T-helper 2 cell treated with Interferon-gamma antibody and Interleukin-4, amounts not matched to agents 100 ng/mL and 5 ng/mL, for 36 hours (primary cell): Measurements from ENCODE around the gene STOML2. TPM values are rescaled to one million over a fixed set of nuclear protein-coding genes. Genes with fewer than 3 reads are reported as not detected.
"Not testable (repeated sequence)": the region's sequence is repeated elsewhere in the genome, so short reads cannot be mapped to it uniquely, and the experiment has no call there.

Experiments used
- intact Hi-C: fragments of 100-400 bp; cut with micrococcal nuclease; formaldehyde crosslinking; loops from one replicate; pipeline ENCODE4 v1.15.1; 2023
- total RNA-seq: library from RNA; stranded (reverse); gene quantifications from 2 replicates; pipeline ENCODE4 v1.2.3, GENCODE V29; 2022

Gene STOML2
- 139 and 143 TPM in 2 replicates for total RNA-seq

GRCh38 chr9:35102769-35103659, at the start of gene STOML2:
Gene STOML2, minus strand, starts transcription at chr9:35103131. Its CDS starts 37 bp downstream, at chr9:35103094.
- intact Hi-C loops, result loop anchor here (1.0 kb wide), 3 partner anchors 8 to 23 kb away; no protein-coding TSS in a partner anchor

GRCh38 chr9:35147941-35148563, 45.1 kb upstream of the STOML2 start:
- intact Hi-C loops, result not testable (repeated sequence)

GRCh38 chr9:35142037-35142436, 39.1 kb upstream of the STOML2 start:
- intact Hi-C loops, result no loop called here

- intact Hi-C loops, result no loop called here
Measured at GRCh38 chr9:35140093-35140492, 37.2 kb upstream of the STOML2 start.

- intact Hi-C loops, result no loop called here
Measured at GRCh38 chr9:35136866-35137265, 33.9 kb upstream of the STOML2 start.

GRCh38 chr9:35135988-35136387, 33.1 kb upstream of the STOML2 start:
- intact Hi-C loops, result no loop called here

GRCh38 chr9:35134920-35135319, 32.0 kb upstream of the STOML2 start:
- intact Hi-C loops, result no loop called here

GRCh38 chr9:35116898-35117551, 14.1 kb upstream of the STOML2 start:
- intact Hi-C loops, result loop anchor here (1.0 to 5.0 kb wide), 14 partner anchors 14 to 630 kb away; partner anchors contain the start of genes CCDC107, DNAJB5, GBA2 and PIGO

- intact Hi-C loops, result loop anchor here (1.0 to 5.0 kb wide), 14 partner anchors 13 to 631 kb away; partner anchors contain the start of genes CCDC107, DNAJB5, GBA2 and PIGO
Measured at GRCh38 chr9:35116539-35116897, 13.6 kb upstream of the STOML2 start.

- intact Hi-C loops, result loop anchor here (1.0 to 5.0 kb wide), 16 partner anchors 13 to 699 kb away; partner anchors contain the start of genes CCDC107, DNAJB5, GBA2 and HINT2
Measured at GRCh38 chr9:35115680-35116538, 13.0 kb upstream of the STOML2 start, which contains the start of gene ATOSB. Gene ATOSB, minus strand, starts transcription at chr9:35115862. Its CDS starts 7,588 bp downstream, at chr9:35108274.

- intact Hi-C loops, result loop anchor here (2.0 to 5.0 kb wide), 7 partner anchors 218 to 700 kb away; partner anchors contain the start of genes CCDC107, DNAI1, FAM219A and GBA2
Measured at GRCh38 chr9:35114840-35115628, 12.1 kb upstream of the STOML2 start.

GRCh38 chr9:35114113-35114839, 11.3 kb upstream of the STOML2 start:
- intact Hi-C loops, result loop anchor here (2.0 to 5.0 kb wide), 3 partner anchors 617 to 701 kb away; partner anchors contain the start of genes DNAI1, FAM219A and HINT2

GRCh38 chr9:35112257-35113020, 9.5 kb upstream of the STOML2 start:
- intact Hi-C loops, result loop anchor here (5.0 kb wide), 1 partner anchor 655 kb away; the partner anchor contains the start of genes DNAI1 and FAM219A

- intact Hi-C loops, result loop anchor here (1.0 to 5.0 kb wide), 6 partner anchors 8 to 654 kb away; partner anchors contain the start of genes DNAI1, FAM219A, PIGO and STOML2
Measured at GRCh38 chr9:35111001-35111933, 8.3 kb upstream of the STOML2 start.

- intact Hi-C loops, result loop anchor here (2.0 to 5.0 kb wide), 2 partner anchors 494 to 653 kb away; partner anchors contain the start of genes DNAI1, FAM219A and TESK1
Measured at GRCh38 chr9:35110327-35110761, 7.4 kb upstream of the STOML2 start.

- intact Hi-C loops, result no loop called here
Measured at GRCh38 chr9:35108946-35109575, 6.1 kb upstream of the STOML2 start.
